Hepatocyte (in vitro differentiated cells): ENCODE results near the gene URGCP. TPM values are rescaled to one million over a fixed set of nuclear protein-coding genes. Genes with fewer than 3 reads are reported as not detected.
A peak's percentile ranks its signal among the peaks of the same experiment; 100 is the strongest.
"Not testable (repeated sequence)": the region's sequence is repeated elsewhere in the genome, so short reads cannot be mapped to it uniquely, and the experiment has no call there.

ENCODE experiments used
- DNase-seq: peaks from one replicate; pipeline ENCODE4 v3.0.0-alpha.2; 2016; ENCODE audit warnings: low spot score
- H2AFZ ChIP-seq: fragments of 200-600 bp; sonication (generic); 2 replicates; pipeline ENCODE4 v1.6.0; 2016; ENCODE audit warnings: antibody characterized with exemption, mild to moderate bottlenecking
- H3K27ac ChIP-seq: fragments of 200-600 bp; sonication (generic); 2 replicates; pipeline ENCODE4 v1.5.1; 2016; ENCODE audit warnings: mild to moderate bottlenecking
- H3K27me3 ChIP-seq: fragments of 200-600 bp; sonication (generic); 2 replicates; pipeline ENCODE4 v1.6.1; 2016
- H3K36me3 ChIP-seq: fragments of 200-600 bp; sonication (generic); replicated peaks from 2 replicates; pipeline ENCODE4 v1.5.1; 2016; ENCODE audit warnings: low read depth; ENCODE audit not compliant: insufficient read depth
- H3K4me1 ChIP-seq: fragments of 200-600 bp; sonication (generic); 2 replicates; pipeline ENCODE4 v1.5.1; 2016; ENCODE audit warnings: mild to moderate bottlenecking, moderate library complexity; ENCODE audit not compliant: insufficient read depth
- H3K4me2 ChIP-seq: fragments of 200-600 bp; sonication (generic); 2 replicates; pipeline ENCODE4 v1.6.0; 2016
- H3K4me3 ChIP-seq: fragments of 200-600 bp; sonication (generic); 2 replicates; pipeline ENCODE4 v1.5.1; 2016; ENCODE audit warnings: mild to moderate bottlenecking
- H3K79me2 ChIP-seq: fragments of 200-600 bp; sonication (generic); 2 replicates; pipeline ENCODE4 v1.6.0; 2017; ENCODE audit warnings: mild to moderate bottlenecking
- H3K9me2 ChIP-seq: fragments of 200-600 bp; sonication (generic); replicated peaks from 2 replicates; pipeline ENCODE4 v1.6.0; 2017; ENCODE audit warnings: mild to moderate bottlenecking; ENCODE audit not compliant: insufficient read depth
- H3K9me3 ChIP-seq: fragments of 200-600 bp; sonication (generic); 2 replicates; pipeline ENCODE4 v1.5.1; 2016; ENCODE audit warnings: low read depth, mild to moderate bottlenecking
- H4K20me1 ChIP-seq: fragments of 200-600 bp; sonication (generic); 2 replicates; pipeline ENCODE4 v1.6.0; 2016; ENCODE audit warnings: mild to moderate bottlenecking; ENCODE audit not compliant: insufficient read depth, poor library complexity, severe bottlenecking
- CTCF ChIP-seq: fragments of 200-600 bp; sonication (generic); IDR thresholded peaks from 2 replicates; pipeline ENCODE4 v1.5.1; 2016; ENCODE audit warnings: antibody characterized with exemption, mild to moderate bottlenecking; ENCODE audit not compliant: poor library complexity
- EZH2 ChIP-seq: fragments of 200-600 bp; sonication (generic); IDR thresholded peaks from 2 replicates; pipeline ENCODE4 v1.6.1; 2016; ENCODE audit warnings: antibody characterized with exemption, mild to moderate bottlenecking, borderline replicate concordance
- EZH2phosphoT487 ChIP-seq: fragments of 200-600 bp; sonication (generic); IDR thresholded peaks from one replicate; pipeline ENCODE4 v1.6.1; 2018; ENCODE audit warnings: antibody characterized with exemption, mild to moderate bottlenecking, low read depth, moderate library complexity; ENCODE audit not compliant: unreplicated experiment, severe bottlenecking
- WGBS: methylation state at CpG from one replicate; pipeline ENCODE4 v1.1.6; 2016; ENCODE audit warnings: low lambda C conversion rate; ENCODE audit errors: missing lambda C conversion rate; 5-methylcytosine and 5-hydroxymethylcytosine counted together
- polyA plus RNA-seq: library from polyadenylated mRNA; unstranded; fragments of >200 nt; fragmentation: Nextera tagmentation; extraction: Ambion mirVana; gene quantifications from 2 replicates; pipeline ENCODE4 v1.2.1, GENCODE V29; 2016
- total RNA-seq: library from RNA; depleted of rRNA; stranded (reverse); fragments of >200 nt; gene quantifications from 2 replicates; pipeline ENCODE4 v1.2.3, GENCODE V29; 2014

URGCP gene
- total and polyA plus RNA-seq, 2 experiments from 2014 or later: 28.7 to 31.9 TPM

GRCh38 chr7:43905209-43905946, 1.0 kb downstream of the URGCP start:
- Histone ChIP-seq H2AFZ (peak overlapping the region; percentile 69), H3K27ac (peak overlapping the region; percentile 97), H4K20me1 (peaks cover 31% of the 10 kb centered on the region), H3K27me3 (no peaks in the 10 kb centered on the region), H3K4me3 (peak overlapping the region; percentile 47), H3K9me3 (no peaks in the 10 kb centered on the region), H3K79me2 (peaks cover 59% of the 10 kb centered on the region), H3K36me3 (no peaks in the 10 kb centered on the region), H3K4me2 (peak overlapping the region; percentile 80), H3K9me2 (no peaks in the 10 kb centered on the region), H3K4me1 (peaks cover 8% of the 10 kb centered on the region)
- DNase-seq: peak; percentile 81
- TF ChIP-seq EZH2phosphoT487: no peak
- no peak for TF ChIP-seq CTCF
- TF ChIP-seq EZH2: no peak
- WGBS: 34% methylated on average over 8 of the region's 8 CpGs

GRCh38 chr7:43904533-43905208, 1.7 kb downstream of the URGCP start:
- DNase-seq: no peak
- Histone ChIP-seq H3K4me2 (peak overlapping the region; percentile 80), H3K79me2 (peaks cover 66% of the 10 kb centered on the region), H3K4me1 (peaks cover 8% of the 10 kb centered on the region), H3K27me3 (no peaks in the 10 kb centered on the region), H3K9me3 (no peaks in the 10 kb centered on the region), H2AFZ (no peak overlapping the region), H3K36me3 (no peaks in the 10 kb centered on the region), H3K27ac (peak overlapping the region; percentile 97), H4K20me1 (peaks cover 35% of the 10 kb centered on the region), H3K9me2 (no peaks in the 10 kb centered on the region), H3K4me3 (no peak overlapping the region)
- TF ChIP-seq EZH2phosphoT487 (no peak), EZH2 (no peak), CTCF (no peak)
- WGBS: 91% methylated on average over 5 of the region's 5 CpGs

GRCh38 chr7:43902542-43903054, 3.8 kb downstream of the URGCP start:
- Histone ChIP-seq H2AFZ (no peak overlapping the region), H3K36me3 (no peaks in the 10 kb centered on the region), H3K4me1 (peaks cover 8% of the 10 kb centered on the region), H3K27ac (no peak overlapping the region), H3K9me2 (no peaks in the 10 kb centered on the region), H3K4me2 (no peak overlapping the region), H4K20me1 (peaks cover 48% of the 10 kb centered on the region), H3K27me3 (no peaks in the 10 kb centered on the region), H3K79me2 (peaks cover 87% of the 10 kb centered on the region), H3K9me3 (no peaks in the 10 kb centered on the region), H3K4me3 (no peak overlapping the region)
- TF ChIP-seq EZH2: no peak
- TF ChIP-seq CTCF: no peak
- TF ChIP-seq EZH2phosphoT487: no peak
- 92% methylated on average over 5 of the region's 5 CpGs for WGBS
- no peak for DNase-seq

GRCh38 chr7:43898571-43898970, 7.8 kb downstream of the URGCP start:
- not testable (repeated sequence) for H3K4me3 ChIP-seq, H2AFZ ChIP-seq, DNase-seq, H3K27ac ChIP-seq, H3K9me2 ChIP-seq, H3K4me2 ChIP-seq, H3K27me3 ChIP-seq, H3K4me1 ChIP-seq, H3K36me3 ChIP-seq, H3K9me3 ChIP-seq
- Histone ChIP-seq H3K79me2 (peaks cover 100% of the 10 kb centered on the region), H4K20me1 (peaks cover 38% of the 10 kb centered on the region)
- 88% methylated on average over 2 of the region's 2 CpGs for WGBS
